ENCODE measurements around the gene ARHGEF11. TPM values are rescaled to one million over a fixed set of nuclear protein-coding genes. Genes with fewer than 3 reads are reported as not detected.

ARHGEF11 gene
- total and polyA plus RNA-seq, 2 donors (not counting 1 experiment from before 2014, with no cell fraction given) = 1.0 to 4.6 TPM

DNA sequence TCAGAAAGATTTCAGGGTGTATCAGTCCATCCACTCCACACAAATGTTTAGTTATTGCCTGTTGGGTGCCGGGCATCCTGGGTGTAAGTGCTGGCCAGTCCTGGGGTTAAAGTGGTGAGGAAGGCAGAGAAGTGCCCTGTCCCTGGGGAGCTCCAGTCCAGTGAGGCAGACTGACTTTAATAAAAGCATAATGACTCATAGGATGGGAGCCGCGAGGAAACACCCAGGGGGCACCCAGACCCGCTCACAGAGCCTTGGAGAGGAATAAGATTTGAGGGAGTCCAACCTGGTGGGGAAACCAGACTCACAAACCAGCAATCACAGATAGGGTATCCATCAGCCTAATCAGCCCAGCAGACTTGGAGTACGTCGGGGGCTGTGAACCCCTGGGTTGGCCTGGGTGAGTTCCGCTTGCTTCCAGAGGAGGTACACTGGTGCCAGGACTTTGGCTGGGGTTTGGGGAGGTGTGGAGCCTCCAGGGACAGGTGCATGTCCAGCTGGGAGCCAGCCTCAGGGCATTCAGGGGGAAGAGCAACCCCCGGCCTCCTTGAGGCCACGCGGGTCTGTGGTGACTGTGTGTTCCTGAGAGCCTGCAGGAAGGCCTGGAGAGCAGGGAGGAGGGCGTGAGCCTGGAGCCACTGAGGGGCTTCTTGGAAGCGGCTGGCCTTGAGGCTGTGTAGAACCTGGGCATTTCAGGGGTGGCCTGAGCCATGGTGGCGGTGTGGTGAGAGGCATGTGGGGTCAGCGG, 148.3 kb downstream of the ARHGEF11 start:
- Mint-ChIP-seq H3K27me3 (peaks cover 66% of the 10 kb centered on the region), H3K4me1 (peaks cover 9% of the 10 kb centered on the region), H3K9me3 (ENCODE audit: insufficient read depth) (no peaks in the 10 kb centered on the region), H3K4me3 (no peak overlapping the region), H3K27ac (no peak overlapping the region)
- ChIA-PET POLR2A (no interaction called here), CTCF (no interaction called here)
- Histone ChIP-seq H3K27me3 (replicated peaks in 1 of 4; ENCODE audit: control extremely low read depth in 1 of 4, control insufficient read depth in 3 of 4, insufficient read depth in 4 of 4, low read length in 3 of 4) (peaks cover 0 to 54% (median 15%) of the 10 kb centered on the region in 4 experiments), H2AFZ (ENCODE audit: insufficient read depth, low read depth, low read length, poor library complexity, severe bottlenecking) (no peak overlapping the region), H3K4me3 (ENCODE audit: control extremely low read depth in 1 of 5, extremely low read depth in 1 of 5, insufficient read depth in 1 of 5, low read depth in 2 of 5, low read length in 4 of 5) (no peak overlapping the region), H3K9ac (ENCODE audit: low read length) (no peak overlapping the region), H4K20me1 (ENCODE audit: control insufficient read depth, insufficient read depth, low read length, poor library complexity, severe bottlenecking) (no peaks in the 10 kb centered on the region), H3K4me2 (replicated peaks; ENCODE audit: low read depth, low read length, poor library complexity, severe bottlenecking) (no peak overlapping the region), H3K27ac (ENCODE audit: low read length in 2 of 2) (no peak overlapping the region), H3K36me3 (replicated peaks in 1 of 2; ENCODE audit: control extremely low read depth in 1 of 2, control insufficient read depth in 1 of 2, extremely low read depth in 1 of 2, insufficient read depth in 2 of 2, low read length in 1 of 2) (no peaks in the 10 kb centered on the region), H3K79me2 (ENCODE audit: control insufficient read depth, insufficient read depth, low read length) (no peaks in the 10 kb centered on the region), H3K4me1 (ENCODE audit: control insufficient read depth in 2 of 2, insufficient read depth in 2 of 2, low read length in 2 of 2) (peaks cover 16 to 17% of the 10 kb centered on the region in 2 donors), H3K9me3 (ENCODE audit: control extremely low read depth in 1 of 3, control insufficient read depth in 2 of 3, insufficient read depth in 1 of 3, low read length in 2 of 3) (peaks cover 0 to 8% (median 0%) of the 10 kb centered on the region in 3 donors)
- ATAC-seq (ENCODE audit: low read depth) = no peak
- no peak for DNase-seq
- 83% methylated on average over 12 of the region's 14 CpGs for WGBS (ENCODE audit: insufficient coverage)
- intact Hi-C loops (cut with micrococcal nuclease) = no loop called here
- TF ChIP-seq EZH2 (IDR thresholded peaks at IDR 0.05; ENCODE audit: borderline replicate concordance, insufficient read depth, low read depth, low read length, poor library complexity, severe bottlenecking) (no peak), CTCF (IDR thresholded peaks at IDR 0.05) (no peak)

DNA sequence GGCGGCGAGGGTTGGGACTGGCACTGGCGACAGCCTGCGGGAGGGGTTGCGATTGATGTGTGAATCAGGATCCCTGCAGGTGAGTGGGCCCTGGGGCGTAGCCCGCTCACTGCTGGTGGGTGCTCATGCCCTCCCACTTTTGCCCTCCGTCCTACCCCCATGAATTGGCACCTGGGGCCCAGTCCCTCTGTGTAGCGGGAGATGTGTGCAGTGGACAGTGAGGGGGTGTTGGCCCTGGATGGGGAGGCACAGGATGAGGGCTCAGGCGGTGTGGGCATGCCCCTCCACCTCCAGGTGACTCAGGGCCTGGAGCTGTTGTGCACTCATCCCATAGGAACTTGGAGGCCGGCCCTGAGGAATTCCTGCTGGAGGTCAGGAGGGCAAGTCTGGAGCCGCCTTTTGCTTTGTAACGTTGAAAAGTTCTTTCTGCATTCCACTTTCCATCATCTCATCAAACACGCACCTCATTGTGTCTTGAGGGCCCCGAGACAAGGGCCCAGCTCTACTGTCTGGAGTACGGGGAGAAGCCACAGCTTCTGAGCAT, 149.0 kb downstream of the ARHGEF11 start:
- intact Hi-C loops (cut with micrococcal nuclease) = no loop called here

More for the DNA sequence above, 149.0 kb downstream of the ARHGEF11 start:
- H3K27ac ChIP-seq (ENCODE audit: low read length in 2 of 2) = no peak overlapping the region
- H3K79me2 ChIP-seq (ENCODE audit: control insufficient read depth, insufficient read depth, low read length) = no peaks in the 10 kb centered on the region
- H3K9me3 ChIP-seq (ENCODE audit: control extremely low read depth in 1 of 3, control insufficient read depth in 2 of 3, insufficient read depth in 1 of 3, low read length in 2 of 3) = peaks cover 0 to 14% (median 0%) of the 10 kb centered on the region in 3 donors
- H3K4me3 ChIP-seq (ENCODE audit: control extremely low read depth in 1 of 5, extremely low read depth in 1 of 5, insufficient read depth in 1 of 5, low read depth in 2 of 5, low read length in 4 of 5) = no peak overlapping the region
- no peak overlapping the region for H3K4me2 ChIP-seq (replicated peaks; ENCODE audit: low read depth, low read length, poor library complexity, severe bottlenecking)
- peaks cover 0 to 58% (median 18%) of the 10 kb centered on the region in 4 experiments for H3K27me3 ChIP-seq (replicated peaks in 1 of 4; ENCODE audit: control extremely low read depth in 1 of 4, control insufficient read depth in 3 of 4, insufficient read depth in 4 of 4, low read length in 3 of 4)
- H3K4me1 Mint-ChIP-seq = peaks cover 11% of the 10 kb centered on the region
- no peak overlapping the region for H2AFZ ChIP-seq (ENCODE audit: insufficient read depth, low read depth, low read length, poor library complexity, severe bottlenecking)
- POLR2A ChIA-PET = no interaction called here
- no peaks in the 10 kb centered on the region for H3K9me3 Mint-ChIP-seq (ENCODE audit: insufficient read depth)
- peaks cover 72% of the 10 kb centered on the region for H3K27me3 Mint-ChIP-seq
- TF ChIP-seq EZH2 (IDR thresholded peaks at IDR 0.05; ENCODE audit: borderline replicate concordance, insufficient read depth, low read depth, low read length, poor library complexity, severe bottlenecking) (no peak), CTCF (IDR thresholded peaks at IDR 0.05) (no peak)
- WGBS (ENCODE audit: insufficient coverage) = 92% methylated on average over 11 of the region's 16 CpGs
- no peak overlapping the region for H3K9ac ChIP-seq (ENCODE audit: low read length)
- DNase-seq = no peak
- CTCF ChIA-PET = no interaction called here
- no peak overlapping the region for H3K27ac Mint-ChIP-seq
- no peaks in the 10 kb centered on the region for H4K20me1 ChIP-seq (ENCODE audit: control insufficient read depth, insufficient read depth, low read length, poor library complexity, severe bottlenecking)
- no peaks in the 10 kb centered on the region for H3K36me3 ChIP-seq (replicated peaks in 1 of 2; ENCODE audit: control extremely low read depth in 1 of 2, control insufficient read depth in 1 of 2, extremely low read depth in 1 of 2, insufficient read depth in 2 of 2, low read length in 1 of 2)
- H3K4me1 ChIP-seq (ENCODE audit: control insufficient read depth in 2 of 2, insufficient read depth in 2 of 2, low read length in 2 of 2) = peaks cover 21 to 24% of the 10 kb centered on the region in 2 donors
- no peak overlapping the region for H3K4me3 Mint-ChIP-seq
- ATAC-seq (ENCODE audit: low read depth) = no peak

Measured in B cell (primary cell).